NCI-H748 treated with DMSO at 0.1 percent for 48 hours (cell line): ENCODE measurements around the gene TSSC4.

Source experiments
- DNase-seq: peaks from one replicate; lab custom pipeline; 2025; lab: John Stamatoyannopoulos, UW

Gene TSSC4

DNA sequence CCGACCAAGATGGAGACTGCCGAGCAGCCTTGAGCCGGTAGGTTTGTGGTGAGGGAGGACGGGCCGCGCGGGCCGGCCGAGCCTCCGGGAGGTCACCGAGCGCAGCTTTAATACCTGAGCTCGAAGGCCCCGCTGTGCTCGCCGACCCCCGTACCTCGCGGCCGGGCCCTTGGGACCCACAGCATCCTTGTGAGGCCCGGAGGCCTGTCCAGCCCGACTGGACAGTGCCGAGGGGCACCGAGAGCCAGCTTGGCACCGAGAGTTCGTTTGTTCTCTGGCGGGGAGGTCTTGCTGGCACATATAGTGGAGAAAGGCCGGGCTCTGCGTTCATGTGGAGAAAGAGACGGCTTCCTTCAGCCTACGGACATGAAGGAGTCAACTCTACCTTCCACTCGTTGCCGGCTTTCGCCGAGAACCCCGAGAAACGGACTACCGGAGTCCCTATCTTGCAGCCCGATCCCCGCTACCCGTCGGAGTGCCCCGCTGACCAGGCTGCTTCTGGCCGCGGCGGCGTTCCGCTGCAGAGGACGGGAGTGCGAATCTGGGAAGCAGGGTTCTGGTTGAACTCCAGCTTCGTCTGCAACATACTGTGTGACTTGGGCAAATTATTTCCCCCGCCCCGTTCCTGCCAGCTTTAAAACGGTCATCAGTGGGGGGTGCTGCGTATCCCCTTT, 349 bp downstream of the TSSC4 start:
- no peak for DNase-seq

DNA sequence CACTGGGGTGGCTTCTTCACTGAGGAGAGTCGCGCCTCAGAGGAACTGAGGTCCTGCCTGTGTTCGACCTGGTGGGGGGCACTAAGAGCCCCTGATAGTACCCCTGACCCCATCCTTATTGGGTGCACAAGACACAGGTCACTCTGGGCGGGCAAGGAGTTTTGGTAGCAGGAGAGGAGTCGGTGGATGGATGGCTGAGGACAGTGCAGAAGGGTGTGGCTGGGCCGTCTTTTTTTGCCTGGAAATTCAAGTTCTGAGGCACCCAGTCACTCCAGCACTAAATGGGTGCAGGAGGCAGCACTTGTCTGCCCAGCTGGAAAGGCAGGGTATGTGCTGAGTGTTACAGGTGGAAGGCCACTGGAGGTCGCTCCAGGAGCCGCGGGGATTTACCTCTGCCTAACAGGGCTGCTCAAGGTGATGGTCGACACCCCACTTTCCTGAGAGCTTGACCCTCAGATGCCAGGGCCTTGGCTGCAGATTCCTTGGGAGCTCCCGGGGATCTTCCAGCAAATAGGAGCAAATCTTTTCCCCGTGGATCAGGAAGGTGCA, 960 bp downstream of the TSSC4 start:
- no peak for DNase-seq

DNA sequence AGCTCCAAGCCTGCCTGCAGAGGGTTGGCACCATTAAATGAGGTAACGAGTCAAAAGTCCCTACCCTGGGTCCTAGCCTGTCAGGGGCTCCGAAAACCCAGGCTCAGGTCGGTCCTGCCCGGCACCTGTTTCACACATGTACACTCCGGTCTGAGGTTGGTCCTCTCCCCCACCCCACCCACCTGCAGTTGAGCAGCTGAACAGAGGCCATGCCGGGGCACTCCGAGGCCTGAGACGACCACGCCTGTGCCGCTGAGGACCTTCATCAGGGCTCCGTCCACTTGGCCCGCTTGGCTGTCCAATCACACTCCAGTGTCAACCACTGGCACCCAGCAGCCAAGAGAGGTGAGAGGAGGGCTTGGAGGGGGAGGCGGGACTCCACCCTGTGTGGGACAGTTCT, 1.6 kb downstream of the TSSC4 start:
- DNase-seq = no peak

DNA sequence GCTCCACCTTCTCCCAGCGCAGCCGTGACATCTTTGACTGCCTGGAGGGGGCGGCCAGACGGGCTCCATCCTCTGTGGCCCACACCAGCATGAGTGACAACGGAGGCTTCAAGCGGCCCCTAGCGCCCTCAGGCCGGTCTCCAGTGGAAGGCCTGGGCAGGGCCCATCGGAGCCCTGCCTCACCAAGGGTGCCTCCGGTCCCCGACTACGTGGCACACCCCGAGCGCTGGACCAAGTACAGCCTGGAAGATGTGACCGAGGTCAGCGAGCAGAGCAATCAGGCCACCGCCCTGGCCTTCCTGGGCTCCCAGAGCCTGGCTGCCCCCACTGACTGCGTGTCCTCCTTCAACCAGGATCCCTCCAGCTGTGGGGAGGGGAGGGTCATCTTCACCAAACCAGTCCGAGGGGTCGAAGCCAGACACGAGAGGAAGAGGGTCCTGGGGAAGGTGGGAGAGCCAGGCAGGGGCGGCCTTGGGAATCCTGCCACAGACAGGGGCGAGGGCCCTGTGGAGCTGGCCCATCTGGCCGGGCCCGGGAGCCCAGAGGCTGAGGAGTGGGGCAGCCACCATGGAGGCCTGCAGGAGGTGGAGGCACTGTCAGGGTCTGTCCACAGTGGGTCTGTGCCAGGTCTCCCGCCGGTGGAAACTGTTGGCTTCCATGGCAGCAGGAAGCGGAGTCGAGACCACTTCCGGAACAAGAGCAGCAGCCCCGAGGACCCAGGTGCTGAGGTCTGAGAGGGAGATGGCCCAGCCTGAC, 2.5 kb downstream of the TSSC4 start:
- no peak for DNase-seq

DNA sequence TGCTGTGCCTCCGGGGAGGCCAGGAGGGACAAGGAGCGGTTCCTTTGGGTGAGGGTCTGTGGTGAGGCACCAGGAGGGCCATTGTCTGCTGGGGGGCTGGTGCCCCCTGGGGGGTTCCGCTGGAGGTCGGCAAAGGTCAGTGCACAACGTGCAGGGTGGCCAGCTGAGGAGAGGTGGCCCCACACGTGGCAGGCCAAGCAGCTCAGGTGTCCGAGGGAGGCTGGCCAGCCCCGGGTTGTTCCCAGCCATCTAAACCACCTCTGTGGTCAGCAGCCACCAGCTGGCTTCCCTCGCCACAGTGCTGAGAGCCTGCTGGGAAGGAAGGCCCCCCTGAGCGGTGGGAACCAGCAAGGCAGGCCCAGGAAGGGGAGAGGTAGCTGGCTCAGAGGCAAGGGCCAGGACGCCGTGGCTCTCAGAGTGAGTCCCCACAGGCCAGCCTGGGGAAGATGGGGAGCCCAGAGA, 4.2 kb downstream of the TSSC4 start:
- DNase-seq = no peak

DNA sequence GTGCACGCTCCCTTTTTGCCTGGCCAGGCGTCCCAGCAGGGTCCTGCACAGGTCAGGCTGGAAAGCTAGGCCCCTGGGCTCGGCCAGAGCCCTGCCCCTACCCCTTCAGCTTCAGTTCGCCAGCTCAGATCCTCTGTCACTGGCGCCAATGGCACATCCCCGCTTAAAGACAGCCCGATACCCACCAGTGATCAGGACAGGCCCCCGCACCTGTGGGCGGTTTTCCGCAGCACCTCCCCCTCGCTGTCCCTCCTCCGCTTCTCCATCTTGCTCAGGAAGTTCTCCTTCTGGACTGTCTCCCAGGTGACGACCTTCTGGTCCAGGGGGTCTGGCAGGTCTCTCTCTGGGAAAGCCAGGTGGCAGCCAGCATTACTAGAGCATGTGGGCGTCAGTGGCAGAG, 5.9 kb downstream of the TSSC4 start:
- DNase-seq = no peak

DNA sequence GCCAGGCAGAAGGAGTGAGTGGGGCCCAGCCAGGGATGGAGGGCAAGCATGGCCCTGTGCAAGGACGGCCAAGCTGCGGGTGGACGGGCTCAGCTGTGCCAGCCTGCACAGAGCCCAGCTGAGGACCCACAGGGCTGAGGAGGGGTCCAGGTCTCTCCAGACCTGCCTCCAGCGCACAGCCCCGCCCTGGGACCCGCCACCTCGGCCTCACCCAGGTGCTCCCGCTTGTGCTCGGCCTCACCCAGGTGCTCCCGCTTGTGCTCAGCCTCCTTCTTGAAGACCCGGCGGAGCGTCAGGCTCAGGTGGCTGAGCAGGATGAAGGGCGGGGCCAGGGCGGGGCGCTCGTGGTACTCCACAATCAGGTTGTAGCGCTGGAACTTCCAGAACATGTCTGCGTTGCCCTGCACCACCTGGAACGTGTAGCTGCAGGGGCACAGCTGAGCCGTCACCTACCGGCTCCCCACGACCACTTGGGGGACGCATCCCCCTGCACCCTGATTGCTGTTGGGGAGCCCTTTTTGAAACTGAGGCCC, 6.4 kb downstream of the TSSC4 start:
- DNase-seq = no peak

DNA sequence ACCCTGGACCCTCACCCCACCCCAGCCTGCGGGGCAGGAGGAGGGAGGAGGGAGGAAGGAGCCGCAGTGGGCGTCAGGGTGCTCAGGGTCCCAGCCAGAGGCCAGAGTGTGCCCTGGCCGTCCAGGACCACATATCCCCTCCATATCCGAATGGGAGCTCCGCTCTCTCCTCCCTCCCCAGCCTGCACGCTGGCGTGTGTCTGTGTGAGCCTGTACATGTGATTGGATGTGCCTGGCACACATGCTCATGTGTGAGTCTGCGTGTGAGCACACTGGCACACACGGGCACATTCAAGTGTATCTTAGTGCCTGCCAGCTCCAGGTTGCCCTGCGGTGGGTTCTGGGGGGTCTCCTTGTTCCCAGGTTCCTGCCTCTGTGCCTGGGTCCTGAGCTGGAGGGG, 8.1 kb downstream of the TSSC4 start:
- no peak for DNase-seq

DNA sequence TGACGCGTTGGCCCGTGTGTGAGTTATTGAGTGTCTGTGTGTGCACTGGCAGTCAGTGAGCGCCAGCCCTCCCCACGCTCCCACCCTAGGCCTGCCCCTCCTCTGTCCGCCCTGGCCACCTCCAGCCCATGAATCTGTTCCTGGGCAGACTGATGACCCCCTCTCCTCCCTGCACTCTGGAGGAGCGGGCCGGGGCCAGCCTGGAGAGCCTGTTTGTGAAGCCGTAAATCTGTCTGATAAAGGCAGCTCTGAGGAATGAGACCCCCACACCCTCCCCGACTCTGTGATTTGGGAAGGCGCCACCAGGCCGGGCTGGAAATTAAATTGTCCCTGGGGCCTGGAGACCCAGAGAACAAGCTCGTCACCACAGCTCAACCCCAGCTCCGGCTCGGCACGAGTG, 8.6 kb downstream of the TSSC4 start:
- DNase-seq = no peak

DNA sequence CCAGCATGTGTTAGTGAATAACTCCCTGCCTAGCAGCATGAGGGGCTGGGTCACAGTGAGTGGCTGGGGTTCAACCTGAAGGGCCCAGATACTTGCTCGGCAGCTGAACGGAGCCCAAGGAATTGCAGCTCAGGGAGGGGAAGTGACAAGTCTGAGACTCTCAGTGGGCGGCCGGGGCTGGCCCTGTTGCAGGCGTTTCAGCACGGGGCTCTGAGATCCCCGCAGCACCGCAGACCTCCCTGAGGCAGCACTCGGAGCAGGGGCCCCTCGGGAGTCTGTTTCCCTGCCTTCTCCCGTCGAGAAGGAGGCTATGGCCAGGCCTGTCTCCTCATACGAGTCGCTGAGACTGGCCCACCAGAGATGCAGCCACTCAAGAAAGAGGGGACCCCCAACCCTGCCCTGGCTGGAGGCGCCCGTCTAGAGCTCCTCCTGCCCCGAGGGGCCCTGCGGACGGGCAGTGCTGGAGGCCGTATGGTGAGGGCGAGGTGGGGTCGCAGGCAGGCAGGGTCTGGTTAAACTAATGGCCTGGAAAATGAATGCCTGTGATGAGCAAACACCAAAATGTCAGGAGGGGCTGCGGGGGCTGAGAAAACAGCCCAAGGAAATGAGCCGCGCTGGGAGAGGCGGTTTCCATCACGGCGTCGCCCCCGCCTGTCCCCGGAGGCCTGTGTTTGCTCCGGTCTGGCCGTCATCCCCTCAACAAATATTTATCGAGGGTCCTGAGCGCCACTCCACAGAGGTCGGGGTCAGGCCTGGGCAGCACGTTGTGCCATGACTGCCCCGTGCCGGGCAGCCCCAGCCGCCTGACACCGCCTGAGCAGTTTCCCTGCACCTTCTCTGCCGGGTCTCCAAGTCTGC, 9.3 kb downstream of the TSSC4 start:
- DNase-seq = no peak

DNA sequence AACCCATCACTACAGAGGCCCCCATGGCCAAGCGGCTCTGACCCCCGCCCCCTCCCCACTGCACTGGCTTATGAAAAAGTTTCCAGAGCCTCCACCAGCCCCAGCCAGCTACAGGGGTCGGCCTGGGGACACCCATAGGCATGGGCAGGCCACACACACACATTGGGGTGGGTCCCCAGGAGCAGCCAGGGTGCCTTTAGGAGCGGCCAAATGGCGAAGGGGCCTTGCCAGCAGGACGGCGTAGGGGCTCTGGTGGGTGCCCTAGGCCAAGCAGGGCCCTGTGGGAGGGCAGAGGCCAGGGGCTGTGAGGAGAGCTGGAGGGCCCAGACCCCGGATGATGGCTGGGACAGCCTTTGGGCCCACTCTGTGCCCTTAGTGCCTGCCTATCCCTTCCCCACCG, 10.1 kb downstream of the TSSC4 start:
- no peak for DNase-seq

DNA sequence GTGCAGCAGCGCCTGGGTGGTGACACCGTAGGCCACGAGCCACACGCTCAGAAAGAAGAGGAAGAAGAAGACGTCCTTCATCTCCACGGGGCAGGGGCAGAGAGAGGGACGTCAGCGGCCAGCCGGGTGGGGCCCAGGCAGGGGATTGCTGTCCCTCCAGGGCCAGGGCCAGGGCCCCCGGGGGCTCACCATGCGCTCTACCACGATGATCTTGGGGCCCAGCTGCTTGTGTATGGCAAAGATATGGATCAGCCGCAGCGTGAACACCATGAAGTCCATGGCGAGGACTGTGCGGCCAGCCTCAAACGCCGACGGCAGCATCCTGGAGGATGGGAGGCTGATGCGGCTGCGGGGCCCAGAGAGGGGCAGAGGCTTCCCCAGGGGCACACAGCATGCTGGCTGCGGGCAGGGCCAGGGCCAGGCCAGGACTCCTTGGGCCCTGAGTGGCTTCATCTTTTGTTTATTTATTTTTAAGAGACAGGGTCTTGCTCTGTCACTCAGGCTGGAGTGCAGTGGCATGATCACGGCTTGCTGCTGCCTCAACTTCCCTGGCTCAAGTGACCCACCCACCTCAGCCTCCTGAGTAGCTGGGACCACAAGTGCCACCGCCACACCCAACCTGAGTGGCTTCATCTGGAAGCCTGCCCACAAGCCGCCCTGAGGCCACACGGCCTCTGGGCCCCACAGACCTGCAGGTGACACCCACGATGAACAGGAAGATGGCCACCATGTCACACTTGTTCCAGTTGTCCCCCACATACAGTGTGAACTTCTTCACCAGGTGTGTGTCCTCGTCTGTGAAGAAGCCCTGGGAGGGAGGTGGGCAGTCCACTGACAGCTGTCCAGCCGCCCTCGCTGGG, 11.1 kb downstream of the TSSC4 start:
- DNase-seq = no peak

DNA sequence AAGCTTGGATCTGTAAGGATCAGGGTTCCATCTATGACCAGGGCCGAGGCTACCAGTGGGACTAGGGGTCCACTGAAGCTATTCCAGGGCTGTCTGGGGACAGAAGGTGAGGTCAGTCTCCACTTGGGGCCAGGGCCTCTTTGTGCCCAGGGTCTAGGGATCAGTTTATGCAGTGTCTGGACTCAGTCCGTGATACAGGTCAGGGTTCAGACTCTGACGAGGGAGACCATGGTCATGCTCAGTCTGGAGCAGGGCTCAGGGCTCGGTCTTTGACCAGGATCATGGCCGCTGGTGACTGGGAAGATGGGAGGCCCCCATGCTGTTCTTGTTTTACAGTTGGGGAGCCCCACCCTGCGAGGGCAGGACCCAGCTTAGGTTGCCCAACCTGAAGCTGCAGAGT, 11.8 kb downstream of the TSSC4 start:
- no peak for DNase-seq

DNA sequence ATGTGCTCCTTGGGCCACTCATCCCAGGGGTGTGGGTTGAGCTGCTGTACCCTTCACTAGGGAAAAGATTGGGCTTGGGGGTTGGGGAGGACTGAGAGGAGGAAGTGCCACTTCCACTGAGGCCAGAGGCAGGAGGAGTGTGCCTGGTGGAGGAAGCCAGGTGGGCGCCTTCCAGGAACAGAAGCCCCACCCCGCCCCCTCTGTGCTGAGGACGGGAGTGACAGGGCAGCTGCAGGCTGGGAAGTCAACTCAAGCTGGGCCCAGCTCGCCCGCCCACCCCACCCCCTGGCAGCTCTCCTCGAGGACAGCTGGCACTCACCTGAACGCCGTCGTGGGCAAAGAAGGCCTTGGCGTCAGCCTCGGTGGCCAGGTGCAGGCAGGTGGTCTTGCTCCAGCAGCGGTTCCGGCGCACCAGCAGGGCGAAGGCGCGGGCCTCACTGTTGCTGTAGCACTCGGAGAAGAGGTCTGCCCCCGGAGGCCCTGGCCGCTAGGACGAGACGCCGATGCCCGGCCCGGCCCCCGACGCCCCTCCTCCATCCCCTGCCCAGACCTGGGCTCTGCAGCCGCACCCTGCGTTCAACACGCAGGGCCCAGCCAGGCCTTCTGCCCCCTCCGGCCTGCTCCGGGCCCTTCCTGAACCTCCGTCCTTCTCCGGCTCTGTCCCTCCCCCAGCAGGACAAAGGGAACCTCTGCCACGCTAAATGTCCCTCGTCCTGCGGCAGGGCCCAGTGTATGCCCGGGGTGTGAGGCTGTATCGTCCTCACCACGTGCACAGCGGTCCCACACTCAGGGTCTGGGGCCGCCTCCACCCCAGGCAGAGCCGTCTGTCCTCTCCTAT, 13.4 kb downstream of the TSSC4 start:
- DNase-seq = no peak

DNA sequence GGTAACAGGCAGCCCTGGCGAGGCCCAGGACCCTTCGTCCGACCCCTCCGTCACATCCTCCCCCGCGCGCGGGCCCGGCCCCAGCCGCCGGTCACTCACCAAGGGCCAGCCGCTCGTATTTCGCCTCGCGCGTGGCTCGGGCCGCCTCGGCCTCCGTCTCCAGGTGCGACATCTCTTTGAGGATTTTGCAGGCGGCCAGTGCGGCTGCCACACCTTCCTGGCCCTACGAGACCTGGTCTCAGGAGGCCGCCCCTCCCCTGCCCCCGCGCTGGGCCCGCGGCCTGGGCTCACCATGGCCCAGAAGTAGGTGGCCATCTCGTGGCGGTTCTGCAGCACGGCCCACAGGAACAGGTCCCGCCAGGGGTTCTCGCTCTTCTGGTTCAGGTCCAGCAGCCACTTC, 14.1 kb downstream of the TSSC4 start:
- no peak for DNase-seq

DNA sequence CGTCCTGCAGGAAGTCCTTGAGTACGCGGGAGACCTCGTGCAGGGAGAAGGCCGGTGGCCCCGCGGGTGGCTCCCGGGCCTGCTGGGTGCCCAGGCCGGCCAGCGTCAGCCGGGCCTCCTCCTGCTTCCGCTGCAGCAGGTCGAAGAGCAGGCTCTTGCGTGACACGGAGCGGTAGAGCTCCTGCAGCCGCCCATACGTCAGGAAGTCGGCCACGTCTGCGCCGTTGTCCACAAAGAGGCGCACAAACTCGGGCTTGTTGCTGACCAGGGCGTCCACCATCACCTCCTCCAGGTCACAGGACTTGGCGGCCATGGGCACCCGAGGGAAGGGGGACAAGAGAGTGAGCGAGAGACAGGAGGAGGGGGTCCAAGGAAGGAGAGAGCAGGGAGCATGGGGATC, 14.6 kb downstream of the TSSC4 start:
- DNase-seq = no peak

DNA sequence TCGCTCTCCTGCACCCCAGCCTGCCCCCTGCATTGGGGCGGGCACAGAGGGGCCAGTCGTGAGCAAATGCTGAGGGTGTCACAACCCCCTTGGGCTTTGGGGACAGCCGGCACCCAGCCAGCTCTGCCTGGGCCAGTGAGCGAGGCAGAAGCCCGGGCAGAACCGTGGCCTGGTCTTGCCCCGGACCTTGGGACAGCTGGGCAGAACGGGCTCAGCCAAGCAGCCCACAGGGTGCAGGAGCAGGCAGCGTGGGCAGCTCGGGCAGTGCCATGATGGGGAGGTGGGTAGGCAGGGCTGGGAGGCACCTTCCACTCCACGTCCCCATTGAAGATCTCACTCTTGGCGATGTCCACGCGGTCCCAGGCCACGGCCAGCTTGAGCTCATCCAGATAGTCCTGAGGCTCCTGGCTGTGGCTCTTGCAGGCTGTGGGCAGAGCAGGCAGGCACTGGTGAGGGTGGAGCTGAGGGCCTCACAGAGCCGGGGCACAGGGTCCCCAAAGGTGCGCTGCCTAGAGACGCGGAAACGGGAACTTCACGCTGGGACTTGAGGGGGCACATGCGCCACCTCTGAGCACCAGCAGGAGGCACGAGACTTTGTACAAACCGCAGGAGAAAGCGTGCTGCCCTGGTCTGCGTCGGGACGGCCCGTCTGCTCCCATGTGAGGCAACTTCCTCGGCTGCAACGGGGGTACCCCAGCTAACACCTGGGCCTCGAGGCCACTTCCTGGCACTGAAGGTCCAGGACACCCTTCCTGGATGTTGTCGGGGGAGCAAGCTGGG, 15.2 kb downstream of the TSSC4 start:
- no peak for DNase-seq

DNA sequence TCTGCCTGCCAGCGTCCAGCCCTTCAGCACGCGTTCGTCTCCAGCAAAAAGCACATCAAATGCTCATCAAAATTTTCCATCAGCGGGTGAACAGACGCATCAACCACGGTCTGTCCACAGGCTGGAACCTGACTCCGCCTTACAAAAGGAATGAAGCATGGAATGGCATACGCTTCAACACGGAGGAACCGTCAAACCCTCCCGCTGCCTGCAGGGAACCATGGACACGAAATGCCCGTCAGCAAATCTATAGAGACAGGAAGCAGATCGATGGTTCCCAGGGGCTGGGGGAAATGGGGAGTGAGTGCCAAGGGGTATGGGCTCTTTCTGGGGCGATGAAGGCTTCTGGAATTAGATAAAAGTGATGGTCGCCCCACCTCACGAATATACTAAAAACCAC, 16.2 kb downstream of the TSSC4 start:
- no peak for DNase-seq

DNA sequence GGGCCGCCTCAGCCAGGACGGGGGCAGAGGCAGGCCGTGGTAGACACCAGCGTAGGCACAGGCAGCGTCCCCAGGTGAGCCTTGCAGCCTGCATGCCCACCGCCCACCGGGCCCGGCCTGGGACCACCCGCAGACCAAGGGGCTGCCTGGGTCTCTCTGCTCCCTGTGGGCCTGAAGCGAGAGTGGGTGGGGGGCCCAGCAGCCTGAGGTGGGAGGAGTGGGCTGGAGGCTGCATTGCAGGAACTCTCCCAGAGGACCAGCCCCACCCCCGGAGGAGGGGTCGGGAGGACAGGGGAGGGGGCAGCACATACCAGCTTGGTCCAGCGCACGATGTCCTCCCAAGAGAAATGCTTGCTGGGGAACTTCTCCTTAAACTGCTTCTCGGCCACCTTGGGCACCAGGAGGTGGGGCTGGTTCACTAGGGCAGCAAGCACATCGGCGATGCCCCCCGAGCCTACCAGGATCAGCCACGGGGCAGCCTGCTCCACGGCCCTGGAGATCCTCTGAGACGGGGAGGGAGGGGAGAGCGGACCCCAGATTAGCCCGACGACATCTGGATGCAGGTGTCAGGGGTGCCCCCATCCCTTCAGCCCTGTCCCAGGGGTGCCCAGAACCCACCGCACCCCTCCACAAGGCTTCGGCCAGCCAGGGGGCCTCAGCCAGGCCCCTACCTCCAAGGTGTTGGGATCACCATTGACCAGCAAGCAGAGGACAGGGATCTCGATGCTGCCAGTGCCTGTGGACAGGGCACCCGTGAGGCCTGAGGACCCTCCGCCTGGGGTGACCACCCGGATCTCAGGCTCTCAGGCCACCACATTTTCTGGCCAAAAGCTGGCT, 17.5 kb downstream of the TSSC4 start:
- no peak for DNase-seq
